NCI-H146 treated with DMSO at 0.1 percent for 48 hours (cell line): ENCODE measurements around the gene RASAL2.
"Not testable (repeated sequence)": the region's sequence is repeated elsewhere in the genome, so short reads cannot be mapped to it uniquely, and the experiment has no call there.

Experiments used
- DNase-seq: peaks from one replicate; lab custom pipeline; 2025; ENCODE audit not compliant: unreplicated experiment; lab: John Stamatoyannopoulos, UW

RASAL2 gene

GRCh38 chr1:178109348-178110143 is 15.6 kb downstream of the RASAL2 start:
- no peak for DNase-seq

DNA sequence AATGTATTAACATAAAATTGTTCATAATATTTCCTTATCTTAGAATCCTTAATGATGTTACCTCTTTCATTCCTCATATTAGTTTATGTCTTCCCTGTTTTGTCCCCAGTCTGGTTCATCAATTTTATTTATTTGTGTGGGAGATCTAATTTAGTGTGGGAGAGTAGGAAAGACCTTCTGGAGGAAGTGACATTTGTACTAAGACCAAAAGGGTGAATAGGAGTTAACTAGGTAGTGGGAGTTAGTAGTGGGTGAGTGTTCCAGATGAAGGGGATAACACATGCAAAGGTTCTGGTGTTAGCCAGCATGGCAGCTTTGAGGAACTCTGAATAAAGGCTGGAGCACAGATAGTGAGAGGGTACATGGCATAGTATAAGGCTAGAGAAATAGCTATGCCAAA is 21.4 kb downstream of the RASAL2 start:
- DNase-seq = no peak

DNA sequence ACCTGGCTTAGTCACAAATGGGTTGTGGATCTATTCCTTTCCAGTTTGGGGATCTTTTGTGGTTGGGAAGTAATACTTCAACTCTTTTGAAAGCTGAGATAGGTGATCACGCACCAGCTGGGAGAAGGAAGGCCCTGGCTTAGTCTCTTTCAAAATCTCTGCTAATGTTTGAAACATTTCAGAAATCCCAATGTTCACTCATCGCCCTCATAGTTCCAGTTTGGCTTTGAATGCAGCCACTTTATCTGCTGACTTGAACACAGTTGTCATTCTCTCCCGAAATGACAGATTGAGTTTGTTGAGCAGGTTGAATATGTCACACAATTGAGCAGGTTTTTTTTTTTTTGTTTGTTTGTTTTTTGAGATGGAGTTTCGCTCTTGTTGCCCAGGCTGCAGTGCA is 24.6 kb downstream of the RASAL2 start:
- no peak for DNase-seq

- DNase-seq = no peak
Observed at GRCh38 chr1:178119628-178120027, 25.7 kb downstream of the RASAL2 start.

- DNase-seq = no peak
Observed at GRCh38 chr1:178120088-178120487, 26.2 kb downstream of the RASAL2 start.

GRCh38 chr1:178120520-178121052 is 26.7 kb downstream of the RASAL2 start:
- DNase-seq = not testable (repeated sequence)

GRCh38 chr1:178121883-178122282 is 28.0 kb downstream of the RASAL2 start:
- no peak for DNase-seq

GRCh38 chr1:178122283-178122682 is 28.4 kb downstream of the RASAL2 start:
- DNase-seq = no peak

- DNase-seq = no peak
Observed at GRCh38 chr1:178124115-178124514, 30.2 kb downstream of the RASAL2 start.

- DNase-seq = no peak
Observed at GRCh38 chr1:178126261-178126660, 32.4 kb downstream of the RASAL2 start.

DNA sequence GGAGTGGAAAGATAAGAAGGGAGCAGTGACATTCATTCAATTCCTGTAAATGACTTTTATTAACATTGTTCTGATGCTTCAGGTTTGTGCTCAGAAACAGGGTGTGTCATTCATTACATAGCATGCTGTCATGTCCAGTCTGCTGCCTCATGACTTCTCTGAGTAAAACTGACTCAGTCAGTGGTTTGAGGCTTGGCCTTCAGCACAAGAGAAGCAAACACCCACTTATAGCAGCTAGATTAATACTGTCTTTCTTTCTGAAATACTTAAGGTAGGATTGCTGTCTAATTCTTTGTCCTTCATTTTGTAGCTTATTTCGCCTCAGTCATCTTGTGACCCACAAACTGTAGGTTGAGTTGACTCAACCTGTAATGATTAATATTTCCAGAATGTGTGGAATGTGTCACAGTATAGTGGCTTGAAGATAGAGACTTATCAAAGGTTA is 32.9 kb downstream of the RASAL2 start:
- DNase-seq = no peak

DNA sequence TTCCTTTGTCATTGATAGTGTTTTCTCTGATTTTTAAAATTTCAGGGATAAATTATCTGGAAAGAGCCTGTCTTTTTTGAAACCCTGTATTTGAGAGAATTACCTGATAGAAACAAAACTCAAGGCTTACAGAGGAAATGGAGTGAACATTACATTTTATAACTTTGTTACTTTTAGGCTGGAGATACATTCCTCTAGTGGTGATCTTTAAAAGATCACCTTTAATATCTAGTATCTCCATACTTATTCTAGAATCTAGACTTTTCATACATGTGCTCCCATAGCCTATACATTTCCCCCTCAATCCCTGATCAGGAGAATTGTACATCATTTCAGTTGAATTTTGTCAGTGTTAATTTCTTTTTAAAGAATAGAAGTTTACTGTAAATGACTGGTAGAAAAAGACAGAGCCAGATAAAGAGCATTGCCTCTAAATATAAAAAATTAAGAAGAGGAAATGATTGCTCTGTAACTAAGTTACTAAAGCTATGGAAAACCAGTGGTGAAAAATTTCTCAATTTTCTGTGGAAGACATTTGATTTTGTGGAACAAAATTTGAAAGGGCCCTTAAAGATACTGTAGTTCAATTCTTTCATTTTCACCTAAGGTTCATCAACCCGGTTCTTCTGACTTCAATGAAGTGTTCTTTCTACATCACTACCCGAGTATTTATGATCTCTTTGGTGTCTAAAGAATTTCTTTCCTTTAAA is 33.7 kb downstream of the RASAL2 start:
- DNase-seq = no peak

- DNase-seq = no peak
Observed at GRCh38 chr1:178133239-178133989, 39.5 kb downstream of the RASAL2 start.

DNA sequence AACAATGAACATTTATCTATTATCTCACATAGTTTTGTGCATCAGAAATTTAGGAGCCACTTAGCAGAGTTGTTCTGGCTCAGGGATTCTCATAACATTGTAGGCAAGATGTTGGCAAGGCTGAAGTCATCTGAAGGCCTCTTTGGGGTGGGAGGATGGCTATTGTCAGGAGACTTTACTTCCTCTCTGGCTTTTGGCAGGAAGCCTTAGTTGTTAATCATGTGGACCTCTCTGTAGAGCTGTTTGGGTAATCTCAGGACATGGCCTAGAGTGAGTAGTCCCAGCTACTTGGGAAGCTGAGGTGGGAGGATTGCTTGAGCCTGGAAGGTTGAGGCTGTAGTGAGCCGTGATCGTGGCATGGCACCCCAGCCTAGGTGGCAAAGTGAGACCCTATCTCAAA is 40.2 kb downstream of the RASAL2 start:
- no peak for DNase-seq

DNA sequence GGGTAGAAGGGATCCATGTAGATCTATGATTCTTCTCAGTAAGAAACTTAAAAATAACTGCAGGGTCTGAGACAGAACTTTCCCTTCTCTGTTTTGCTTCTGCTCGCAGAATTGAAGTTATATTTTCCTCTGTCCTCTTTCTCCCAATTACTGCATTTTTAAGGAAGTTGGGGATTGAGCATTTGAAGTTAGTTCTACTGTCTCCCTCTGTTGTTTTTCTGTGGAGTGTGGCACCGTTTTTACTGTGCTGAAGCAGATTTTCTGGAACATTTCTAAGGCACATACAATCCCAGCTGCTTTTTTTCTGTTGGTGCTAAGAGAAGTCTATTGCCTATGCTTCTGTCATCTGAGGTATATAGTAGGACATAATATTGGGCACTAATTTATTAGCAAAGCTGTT is 43.3 kb downstream of the RASAL2 start:
- DNase-seq = no peak

DNA sequence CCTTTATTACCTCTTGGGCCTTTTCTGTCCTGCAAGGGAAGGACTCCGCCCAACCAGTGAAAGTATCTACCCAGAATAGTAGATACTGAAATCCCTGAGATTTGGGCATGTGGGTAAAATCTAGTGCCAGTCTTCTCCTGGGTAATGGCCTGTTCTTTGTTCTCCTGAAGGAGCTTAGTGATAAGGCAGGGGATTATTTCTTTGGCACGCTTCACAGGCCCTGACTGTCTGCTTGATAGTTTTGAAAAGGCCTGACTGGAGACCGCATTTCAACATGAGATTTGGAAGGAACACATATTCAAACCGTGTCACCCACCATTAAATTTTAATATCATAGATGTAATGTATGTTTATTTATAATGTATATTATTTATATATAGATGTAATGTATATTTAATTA is 48.9 kb downstream of the RASAL2 start:
- no peak for DNase-seq

GRCh38 chr1:178143730-178144690 is 50.1 kb downstream of the RASAL2 start:
- no peak for DNase-seq

DNA sequence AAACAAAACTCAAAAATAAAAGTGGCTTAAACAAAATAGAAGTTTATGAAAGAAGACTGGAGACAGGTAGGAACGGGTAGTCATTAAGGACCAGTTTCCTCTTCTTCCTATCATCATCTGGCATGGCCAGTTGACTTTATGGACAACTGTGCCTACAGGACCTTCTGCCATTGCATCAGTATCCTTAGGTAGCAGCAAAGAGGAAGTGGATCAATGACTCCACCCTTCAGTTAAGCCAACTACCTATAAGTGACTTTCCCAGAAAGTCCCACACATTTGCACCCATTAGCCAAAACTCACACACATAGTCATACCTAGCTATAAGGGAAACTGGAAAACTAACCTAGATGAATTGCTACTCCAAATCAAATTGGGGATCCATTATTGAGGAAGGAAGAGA is 51.7 kb downstream of the RASAL2 start:
- DNase-seq = no peak

DNA sequence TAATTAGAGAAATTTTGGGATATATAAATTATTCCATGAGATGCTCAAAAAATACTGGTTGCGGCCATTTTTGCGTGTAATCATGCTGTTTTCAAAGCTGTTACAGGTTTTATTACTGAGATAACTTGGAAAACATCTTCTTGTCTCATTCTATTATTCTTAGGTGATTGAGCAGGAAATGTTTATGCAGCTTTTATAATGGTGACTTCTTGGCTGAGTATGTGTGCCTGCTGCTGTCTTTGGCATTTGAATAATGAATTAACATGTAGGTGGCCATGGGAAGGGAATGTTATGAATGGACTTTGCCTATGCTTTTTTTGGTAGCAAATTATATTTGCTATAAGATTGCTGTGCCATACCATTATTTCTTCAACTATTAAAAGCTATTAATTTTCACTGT is 52.5 kb downstream of the RASAL2 start:
- peak; percentile 87 for DNase-seq

- no peak for DNase-seq
Observed at GRCh38 chr1:178150610-178151009, 56.7 kb downstream of the RASAL2 start.
